Smooth muscle cell (in vitro differentiated cells): ENCODE results near the gene SYPL2. TPM values are rescaled to one million over a fixed set of nuclear protein-coding genes. Genes with fewer than 3 reads are reported as not detected.

Experiments
- DNase-seq: peaks from one replicate; lab custom pipeline; 2025; ENCODE audit not compliant: unreplicated experiment; lab: John Stamatoyannopoulos, UW
- H2AFZ ChIP-seq: fragments of 200-600 bp; sonication (generic); 2 replicates; pipeline ENCODE4 v1.6.0; 2016; ENCODE audit warnings: antibody characterized with exemption, low read depth, mild to moderate bottlenecking
- H3F3A ChIP-seq: fragments of 200-600 bp; sonication (generic); 2 replicates; pipeline ENCODE4 v1.6.0; 2017; ENCODE audit warnings: antibody characterized with exemption, low read depth
- H3K27ac ChIP-seq: fragments of 200-600 bp; sonication (generic); 2 replicates; pipeline ENCODE4 v1.5.1; 2016; ENCODE audit warnings: low read depth, mild to moderate bottlenecking
- H3K27me3 ChIP-seq: fragments of 200-600 bp; sonication (generic); 2 replicates; pipeline ENCODE4 v1.6.1; 2016; ENCODE audit warnings: low read depth, mild to moderate bottlenecking
- H3K36me3 ChIP-seq: fragments of 200-600 bp; sonication (generic); 2 replicates; pipeline ENCODE4 v1.5.1; 2016; ENCODE audit warnings: low read depth
- H3K4me1 ChIP-seq: fragments of 200-600 bp; sonication (generic); 2 replicates; pipeline ENCODE4 v1.5.1; 2016; ENCODE audit warnings: low read depth
- H3K4me2 ChIP-seq: fragments of 200-600 bp; sonication (generic); 2 replicates; pipeline ENCODE4 v1.6.0; 2016; ENCODE audit warnings: mild to moderate bottlenecking
- H3K4me3 ChIP-seq: fragments of 200-600 bp; sonication (generic); 2 replicates; pipeline ENCODE4 v1.5.1; 2016; ENCODE audit warnings: mild to moderate bottlenecking
- H3K79me2 ChIP-seq: fragments of 200-600 bp; sonication (generic); 2 replicates; pipeline ENCODE4 v1.6.0; 2016; ENCODE audit warnings: low read depth, mild to moderate bottlenecking
- H3K9ac ChIP-seq: fragments of 200-600 bp; sonication (generic); 2 replicates; pipeline ENCODE4 v1.6.0; 2016; ENCODE audit warnings: low read depth
- H3K9me3 ChIP-seq: fragments of 200-600 bp; sonication (generic); replicated peaks from 2 replicates; pipeline ENCODE4 v1.5.1; 2016; ENCODE audit warnings: low read depth
- H4K20me1 ChIP-seq: fragments of 200-600 bp; sonication (generic); 2 replicates; pipeline ENCODE4 v1.6.0; 2016; ENCODE audit warnings: low read depth
- WGBS: methylation state at CpG from one replicate; pipeline ENCODE4 v1.1.7; 2016; ENCODE audit warnings: low lambda C conversion rate; 5-methylcytosine and 5-hydroxymethylcytosine counted together
- polyA plus RNA-seq: library from polyadenylated mRNA; unstranded; fragments of >200 nt; fragmentation: Nextera tagmentation; extraction: Ambion mirVana; gene quantifications from 2 replicates; pipeline ENCODE4 v1.2.1, GENCODE V29; 2016
- total RNA-seq: library from RNA; depleted of rRNA; stranded (reverse); fragments of >200 nt; gene quantifications from 2 replicates; pipeline ENCODE4 v1.2.3, GENCODE V29; 2014
- TF ChIP-seq, protein P1 (sequence below): fragments of 200-600 bp; sonication (generic); IDR thresholded peaks from 2 replicates; pipeline ENCODE4 v1.5.1; 2017; ENCODE audit warnings: borderline replicate concordance, mild to moderate bottlenecking, antibody characterized with exemption; ENCODE audit not compliant: insufficient read depth, poor library complexity, severe bottlenecking

SYPL2 gene
- total and polyA plus RNA-seq, 2 experiments from 2014 or later = not detected

- no peaks in the 10 kb centered on the region for H3F3A ChIP-seq
- H3K36me3 ChIP-seq = no peaks in the 10 kb centered on the region
- H3K27me3 ChIP-seq = peaks cover 32% of the 10 kb centered on the region
- H3K4me3 ChIP-seq = no peak overlapping the region
- H4K20me1 ChIP-seq = no peaks in the 10 kb centered on the region
- no peak overlapping the region for H3K4me2 ChIP-seq
- H3K4me1 ChIP-seq = peaks cover 7% of the 10 kb centered on the region
- WGBS = 91% methylated on average over 2 of the region's 2 CpGs
- no peaks in the 10 kb centered on the region for H3K79me2 ChIP-seq
- H3K9ac ChIP-seq = no peak overlapping the region
- H3K27ac ChIP-seq = no peak overlapping the region
- no peak for DNase-seq
- H3K9me3 ChIP-seq = no peaks in the 10 kb centered on the region
- TF ChIP-seq, protein P1, sequence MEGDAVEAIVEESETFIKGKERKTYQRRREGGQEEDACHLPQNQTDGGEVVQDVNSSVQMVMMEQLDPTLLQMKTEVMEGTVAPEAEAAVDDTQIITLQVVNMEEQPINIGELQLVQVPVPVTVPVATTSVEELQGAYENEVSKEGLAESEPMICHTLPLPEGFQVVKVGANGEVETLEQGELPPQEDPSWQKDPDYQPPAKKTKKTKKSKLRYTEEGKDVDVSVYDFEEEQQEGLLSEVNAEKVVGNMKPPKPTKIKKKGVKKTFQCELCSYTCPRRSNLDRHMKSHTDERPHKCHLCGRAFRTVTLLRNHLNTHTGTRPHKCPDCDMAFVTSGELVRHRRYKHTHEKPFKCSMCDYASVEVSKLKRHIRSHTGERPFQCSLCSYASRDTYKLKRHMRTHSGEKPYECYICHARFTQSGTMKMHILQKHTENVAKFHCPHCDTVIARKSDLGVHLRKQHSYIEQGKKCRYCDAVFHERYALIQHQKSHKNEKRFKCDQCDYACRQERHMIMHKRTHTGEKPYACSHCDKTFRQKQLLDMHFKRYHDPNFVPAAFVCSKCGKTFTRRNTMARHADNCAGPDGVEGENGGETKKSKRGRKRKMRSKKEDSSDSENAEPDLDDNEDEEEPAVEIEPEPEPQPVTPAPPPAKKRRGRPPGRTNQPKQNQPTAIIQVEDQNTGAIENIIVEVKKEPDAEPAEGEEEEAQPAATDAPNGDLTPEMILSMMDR = no peak
- H2AFZ ChIP-seq = no peak overlapping the region
Observed at GRCh38 chr1:109513110-109513710, 46.9 kb downstream of the SYPL2 start.

DNA sequence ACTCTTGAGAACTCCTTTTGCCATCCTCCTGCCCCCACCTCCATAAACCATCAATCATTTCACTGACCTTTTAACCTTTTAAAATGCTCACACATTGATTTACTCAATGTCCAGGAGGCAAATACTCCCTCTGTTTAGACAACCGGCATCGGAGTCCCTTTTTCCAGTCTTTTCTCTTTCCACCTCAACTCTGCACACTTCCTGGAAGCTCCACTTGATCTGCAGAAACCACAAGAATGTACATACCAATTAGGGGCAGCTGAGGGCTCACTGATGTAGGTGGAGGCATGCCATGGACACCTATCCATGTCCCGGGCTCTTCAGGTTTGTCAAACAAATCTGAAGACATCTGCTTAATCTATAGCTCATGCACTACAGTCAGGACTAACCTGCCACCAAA lies 48.5 kb downstream of the SYPL2 start:
- Histone ChIP-seq H3K27me3 (peaks cover 31% of the 10 kb centered on the region), H4K20me1 (no peaks in the 10 kb centered on the region), H3K79me2 (no peaks in the 10 kb centered on the region), H3K4me3 (no peak overlapping the region), H3K36me3 (no peaks in the 10 kb centered on the region), H3K9me3 (no peaks in the 10 kb centered on the region), H2AFZ (no peak overlapping the region), H3K9ac (no peak overlapping the region), H3K4me1 (peaks cover 2% of the 10 kb centered on the region), H3K27ac (no peak overlapping the region), H3F3A (no peaks in the 10 kb centered on the region), H3K4me2 (no peak overlapping the region)
- TF ChIP-seq, protein P1 = no peak
- no peak for DNase-seq
- WGBS = 72% methylated on average over 3 of the region's 3 CpGs

DNA sequence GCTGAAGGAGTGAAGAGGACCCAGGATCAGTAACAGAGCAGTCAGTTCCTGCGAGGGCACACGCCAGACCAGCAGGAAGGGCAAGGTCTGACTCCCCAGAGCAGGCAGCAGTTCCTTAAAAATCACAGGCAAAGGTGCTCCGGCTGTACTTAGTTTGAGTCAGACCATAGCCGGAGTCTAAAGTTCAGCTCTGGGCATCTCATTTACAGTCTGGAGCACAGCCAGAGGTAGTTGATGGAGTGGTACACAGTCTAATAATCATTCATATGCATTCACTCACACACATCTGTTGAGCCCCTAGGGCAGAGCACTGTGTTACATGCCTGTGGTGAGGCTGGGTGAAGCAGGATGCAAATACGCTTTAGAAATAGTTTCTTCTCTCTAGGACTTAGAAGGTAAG lies 50.5 kb downstream of the SYPL2 start:
- Histone ChIP-seq H3K9ac (no peak overlapping the region), H3K36me3 (no peaks in the 10 kb centered on the region), H3K79me2 (no peaks in the 10 kb centered on the region), H2AFZ (no peak overlapping the region), H3K27me3 (peaks cover 11% of the 10 kb centered on the region), H3K4me1 (no peaks in the 10 kb centered on the region), H3K27ac (no peak overlapping the region), H4K20me1 (no peaks in the 10 kb centered on the region), H3K4me2 (no peak overlapping the region), H3K9me3 (no peaks in the 10 kb centered on the region), H3F3A (no peaks in the 10 kb centered on the region), H3K4me3 (no peak overlapping the region)
- WGBS = 88% methylated on average over 5 of the region's 5 CpGs
- TF ChIP-seq, protein P1 = no peak
- no peak for DNase-seq

DNA sequence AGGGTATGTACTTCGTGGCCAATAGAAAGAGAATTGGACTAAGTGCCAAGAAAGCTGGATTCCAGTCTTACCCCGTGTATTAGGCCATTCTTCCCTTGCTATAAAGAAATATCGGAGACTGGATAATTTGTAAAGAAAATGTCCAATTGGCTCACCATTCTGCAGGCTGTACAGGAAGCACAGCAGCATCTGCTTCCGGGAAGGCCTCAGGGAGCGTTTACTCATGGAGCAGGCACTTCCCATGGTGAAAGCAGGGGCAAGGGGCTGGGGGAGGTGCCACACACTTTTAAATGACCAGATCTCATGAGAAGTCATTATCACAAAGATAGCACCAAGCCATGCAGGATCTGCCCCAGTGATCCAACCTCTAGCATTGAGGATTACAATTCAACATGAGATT lies 51.0 kb downstream of the SYPL2 start:
- Histone ChIP-seq H4K20me1 (no peaks in the 10 kb centered on the region), H3K4me2 (no peak overlapping the region), H3K4me3 (no peak overlapping the region), H3K36me3 (no peaks in the 10 kb centered on the region), H3K9ac (no peak overlapping the region), H3F3A (no peaks in the 10 kb centered on the region), H3K27ac (no peak overlapping the region), H2AFZ (no peak overlapping the region), H3K27me3 (peaks cover 6% of the 10 kb centered on the region), H3K4me1 (no peaks in the 10 kb centered on the region), H3K9me3 (no peaks in the 10 kb centered on the region), H3K79me2 (no peaks in the 10 kb centered on the region)
- TF ChIP-seq, protein P1 = no peak
- no peak for DNase-seq
- 89% methylated on average over 5 of the region's 5 CpGs for WGBS
